ENCODE measurements around the gene OR11A1.

- TF ChIP-seq CTCF (IDR thresholded peaks at IDR 0.05), result no peak
- TF ChIP-seq POLR2A (IDR thresholded peaks at IDR 0.05), result no peak
- no peak for TF ChIP-seq POLR2AphosphoS5 (IDR thresholded peaks at IDR 0.05)
These were observed 5.2 kb downstream of the OR11A1 start for GRCh38 chr6:29451471-29452193.
